Endothelial cell (in vitro differentiated cells): Measurements from ENCODE around the gene MEAF6. TPM values are rescaled to one million over a fixed set of nuclear protein-coding genes. Genes with fewer than 3 reads are reported as not detected.

Experiments used
- DNase-seq: peaks from one replicate; pipeline ENCODE4 v3.0.0; 2021; ENCODE audit warnings: low spot score
- H3K27ac Mint-ChIP-seq: one replicate; pipeline ENCODE4 v1.8.0; 2021; ENCODE audit warnings: mixed read lengths, inconsistent platforms; ENCODE audit not compliant: unreplicated experiment
- H3K27me3 Mint-ChIP-seq: one replicate; pipeline ENCODE4 v1.8.0; 2021; ENCODE audit warnings: mild to moderate bottlenecking, moderate library complexity, mixed read lengths, inconsistent platforms; ENCODE audit not compliant: unreplicated experiment
- H3K36me3 Mint-ChIP-seq: one replicate; pipeline ENCODE4 v1.8.0; 2021; ENCODE audit warnings: mild to moderate bottlenecking, low read depth, mixed read lengths, inconsistent platforms; ENCODE audit not compliant: unreplicated experiment
- H3K4me1 Mint-ChIP-seq: one replicate; pipeline ENCODE4 v1.8.0; 2021; ENCODE audit warnings: mild to moderate bottlenecking, mixed read lengths, inconsistent platforms; ENCODE audit not compliant: unreplicated experiment
- H3K4me3 Mint-ChIP-seq: one replicate; pipeline ENCODE4 v1.8.0; 2021; ENCODE audit warnings: mild to moderate bottlenecking, mixed read lengths, inconsistent platforms; ENCODE audit not compliant: unreplicated experiment
- H3K9me3 Mint-ChIP-seq: one replicate; pipeline ENCODE4 v1.8.0; 2021; ENCODE audit warnings: mixed read lengths, inconsistent platforms; ENCODE audit not compliant: unreplicated experiment
- CTCF ChIP-seq: fragments of 200-600 bp; sonication (generic); IDR thresholded peaks from one replicate; pipeline ENCODE4 v1.5.0; 2021; ENCODE audit warnings: antibody characterized with exemption; ENCODE audit not compliant: unreplicated experiment
- total RNA-seq: library from RNA; stranded (reverse); fragmentation: NEBNext Ultra II Directional; extraction: Animal tissue kit (Norgen Biotek cat#: 25700); gene quantifications from one replicate; pipeline ENCODE4 v1.2.1, GENCODE V29; 2021; ENCODE audit not compliant: unreplicated experiment

MEAF6 gene
- total RNA-seq, 1 donor from 2014 or later = 50.6 TPM

- no peaks in the 10 kb centered on the region for H3K9me3 Mint-ChIP-seq
- no peak overlapping the region for H3K4me3 Mint-ChIP-seq
- DNase-seq = no peak
- H3K4me1 Mint-ChIP-seq = peaks cover 7% of the 10 kb centered on the region
- peaks cover 5% of the 10 kb centered on the region for H3K27me3 Mint-ChIP-seq
- H3K27ac Mint-ChIP-seq = no peak overlapping the region
- no peaks in the 10 kb centered on the region for H3K36me3 Mint-ChIP-seq
- TF ChIP-seq CTCF = no peak
Measured at GRCh38 chr1:37468037-37468436, 46.5 kb downstream of the MEAF6 start.

- DNase-seq = no peak
- H3K36me3 Mint-ChIP-seq = no peaks in the 10 kb centered on the region
- no peak overlapping the region for H3K4me3 Mint-ChIP-seq
- no peaks in the 10 kb centered on the region for H3K27me3 Mint-ChIP-seq
- H3K9me3 Mint-ChIP-seq = no peaks in the 10 kb centered on the region
- no peak overlapping the region for H3K27ac Mint-ChIP-seq
- TF ChIP-seq CTCF = no peak
- no peaks in the 10 kb centered on the region for H3K4me1 Mint-ChIP-seq
Measured at GRCh38 chr1:37465593-37466517, 48.7 kb downstream of the MEAF6 start.

- no peak for DNase-seq
- H3K4me1 Mint-ChIP-seq = no peaks in the 10 kb centered on the region
- H3K4me3 Mint-ChIP-seq = no peak overlapping the region
- no peak overlapping the region for H3K27ac Mint-ChIP-seq
- TF ChIP-seq CTCF = no peak
- no peaks in the 10 kb centered on the region for H3K27me3 Mint-ChIP-seq
- no peaks in the 10 kb centered on the region for H3K36me3 Mint-ChIP-seq
- H3K9me3 Mint-ChIP-seq = no peaks in the 10 kb centered on the region
Measured at GRCh38 chr1:37464443-37464842, 50.1 kb downstream of the MEAF6 start.

- H3K4me1 Mint-ChIP-seq = no peaks in the 10 kb centered on the region
- no peak overlapping the region for H3K27ac Mint-ChIP-seq
- no peak overlapping the region for H3K4me3 Mint-ChIP-seq
- no peak for TF ChIP-seq CTCF
- no peak for DNase-seq
- H3K9me3 Mint-ChIP-seq = no peaks in the 10 kb centered on the region
- no peaks in the 10 kb centered on the region for H3K36me3 Mint-ChIP-seq
- H3K27me3 Mint-ChIP-seq = peaks cover under 1% of the 10 kb centered on the region
Measured at GRCh38 chr1:37461698-37462436, 52.7 kb downstream of the MEAF6 start.

- H3K27ac Mint-ChIP-seq = no peak overlapping the region
- H3K36me3 Mint-ChIP-seq = no peaks in the 10 kb centered on the region
- no peaks in the 10 kb centered on the region for H3K4me1 Mint-ChIP-seq
- H3K9me3 Mint-ChIP-seq = no peaks in the 10 kb centered on the region
- TF ChIP-seq CTCF = no peak
- H3K27me3 Mint-ChIP-seq = peaks cover 1% of the 10 kb centered on the region
- DNase-seq = no peak
- no peak overlapping the region for H3K4me3 Mint-ChIP-seq
Measured at GRCh38 chr1:37458551-37458950, 56.0 kb downstream of the MEAF6 start.
